GM18526 (cell line): ENCODE data around the gene SELENOO.

Experiments used
- POLR2A ChIP-seq: IDR thresholded peaks from 3 replicates; pipeline ENCODE4 v1.6.1; 2011; ENCODE audit not compliant: insufficient read length; ENCODE audit errors: extremely low read depth

Gene SELENOO

DNA sequence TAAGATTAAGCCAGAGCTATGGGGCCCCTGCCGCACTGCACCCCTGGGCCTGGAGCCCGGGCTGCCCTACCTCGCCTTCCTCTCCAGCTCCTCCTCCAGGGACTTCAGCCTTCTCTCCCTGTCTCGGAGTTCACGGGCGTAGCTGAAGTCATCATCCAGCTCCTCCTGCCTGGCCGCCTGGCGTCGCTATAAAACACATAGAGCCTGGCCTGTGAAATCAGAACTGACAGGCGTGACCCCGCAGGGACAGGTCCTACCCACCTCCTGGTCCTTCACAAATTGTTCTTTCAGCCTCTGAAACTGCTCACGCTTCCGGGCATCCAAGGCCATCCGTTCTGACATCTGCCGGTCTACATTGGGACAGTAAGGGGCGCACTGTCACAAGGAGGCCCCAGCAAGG, 23.3 kb downstream of the SELENOO start:
- TF ChIP-seq POLR2A: no peak

DNA sequence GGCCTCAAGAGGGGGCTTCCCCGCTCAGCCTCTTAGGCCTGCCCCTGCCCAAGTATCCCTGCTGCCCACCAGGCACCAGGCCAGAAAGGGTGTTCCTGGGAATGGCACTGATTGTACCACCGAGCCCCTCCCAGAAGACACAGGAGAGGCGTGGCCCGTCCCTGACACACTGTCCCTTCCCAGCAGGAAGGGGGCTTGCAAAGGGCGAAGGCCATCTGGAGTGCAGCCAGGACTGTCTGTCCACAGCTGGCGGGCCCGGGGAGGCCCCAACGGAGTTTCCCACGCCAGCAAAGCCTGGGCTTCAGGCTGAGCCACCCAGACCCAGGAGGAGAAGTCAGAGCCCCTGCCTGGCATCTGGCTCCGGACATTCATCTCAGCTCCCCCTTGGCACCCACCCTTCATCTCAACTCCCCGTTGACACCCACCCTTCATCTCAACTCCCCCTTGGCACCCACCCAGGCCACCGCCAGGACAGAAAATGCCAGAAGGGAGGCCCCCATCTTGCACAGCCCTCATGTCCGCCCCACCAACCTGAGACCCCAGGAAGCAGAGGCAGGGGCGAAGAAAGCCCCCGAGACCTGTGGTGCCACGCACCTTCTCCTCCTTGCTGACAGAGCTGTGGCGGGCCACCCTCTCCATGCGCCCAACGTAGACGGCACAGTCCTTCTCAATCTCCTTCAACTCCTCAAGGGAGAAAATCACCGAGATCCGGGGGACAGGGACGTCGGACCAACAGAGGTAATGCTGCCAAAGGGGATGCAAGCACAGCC, 24.6 kb downstream of the SELENOO start:
- no peak for TF ChIP-seq POLR2A

DNA sequence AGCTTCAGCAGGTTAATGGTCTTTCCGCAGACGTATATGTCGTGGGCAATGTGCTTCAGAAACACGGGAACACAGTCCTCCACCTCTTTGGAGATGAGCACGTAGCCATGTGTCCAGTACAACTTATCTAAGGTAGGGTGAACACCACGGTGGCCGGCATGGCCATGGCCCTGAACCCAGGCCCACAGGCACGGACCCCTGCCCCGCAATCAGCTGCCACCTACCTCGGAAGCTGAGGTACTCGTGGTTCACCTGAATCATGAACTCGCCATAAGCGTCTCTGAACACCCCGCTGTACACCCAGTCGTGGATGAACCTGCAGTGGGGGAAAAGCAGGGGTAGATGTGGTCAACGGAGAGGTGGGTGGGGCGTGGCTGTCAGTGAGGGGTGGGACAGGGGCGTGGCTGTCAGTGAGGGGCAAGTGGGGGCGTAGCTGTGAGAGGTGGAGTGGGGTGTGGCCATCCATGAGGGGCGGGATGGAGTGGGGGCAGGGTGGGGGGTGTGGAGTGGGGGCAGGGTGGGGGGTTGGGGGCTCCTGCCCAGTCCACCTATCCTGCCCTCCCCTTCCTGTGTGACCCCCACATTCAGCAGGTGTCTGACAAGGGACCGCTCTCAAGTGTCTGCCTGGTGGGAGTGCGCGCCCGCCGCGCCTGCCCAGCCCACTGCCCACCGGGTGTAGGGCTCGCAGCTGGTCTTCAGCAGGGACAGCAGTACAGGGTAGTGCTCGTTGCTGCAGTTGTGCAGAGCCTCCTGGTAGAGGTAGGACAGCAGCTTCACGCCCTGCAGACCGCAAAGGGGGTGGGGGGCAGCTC, 25.5 kb downstream of the SELENOO start:
- no peak for TF ChIP-seq POLR2A

DNA sequence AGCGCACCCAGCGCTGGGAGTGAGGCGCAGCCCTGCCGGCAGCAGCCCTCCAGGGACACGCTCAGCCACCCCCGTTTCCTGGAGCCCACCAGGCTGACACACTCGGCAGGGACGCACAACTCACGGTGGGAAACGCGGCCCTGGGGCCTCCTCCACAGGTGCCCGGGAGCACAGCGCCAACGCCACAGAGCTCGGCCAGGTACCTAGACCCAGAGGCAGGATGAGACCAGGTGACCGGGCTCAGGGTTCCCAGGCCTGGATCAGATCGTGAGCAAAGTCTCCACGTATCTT, 26.0 kb downstream of the SELENOO start:
- TF ChIP-seq POLR2A: no peak

DNA sequence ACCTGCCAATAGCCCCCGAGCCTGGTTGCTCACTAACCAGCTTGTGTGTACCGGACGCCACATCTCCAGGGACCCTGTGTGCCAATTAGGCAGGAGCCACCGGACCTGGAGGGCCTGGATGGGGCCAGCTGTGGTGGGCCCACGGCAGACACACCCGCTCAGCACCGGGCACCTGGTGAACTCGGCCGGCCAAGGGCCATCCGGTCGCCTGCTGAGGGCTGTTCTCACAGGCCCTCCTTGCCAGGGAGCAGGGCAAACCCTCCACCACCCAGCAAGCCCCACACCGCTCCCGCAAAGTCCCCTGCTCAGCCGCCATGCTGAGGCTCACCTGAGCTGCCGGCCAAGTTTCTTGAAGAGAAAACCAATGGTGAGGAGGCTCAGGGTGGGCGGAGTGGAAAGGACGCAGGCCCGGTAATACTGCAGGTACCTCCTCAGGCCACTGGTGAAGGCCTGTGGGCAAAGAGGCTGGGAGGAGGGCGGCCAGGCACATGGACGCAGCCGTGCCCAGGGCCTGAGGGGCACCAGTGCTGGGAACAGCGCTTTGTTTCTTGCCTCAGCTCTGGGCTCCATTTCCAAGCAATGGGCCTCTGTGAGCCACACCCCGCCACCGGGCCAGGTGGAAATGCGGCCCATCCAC, 26.9 kb downstream of the SELENOO start:
- TF ChIP-seq POLR2A: no peak

DNA sequence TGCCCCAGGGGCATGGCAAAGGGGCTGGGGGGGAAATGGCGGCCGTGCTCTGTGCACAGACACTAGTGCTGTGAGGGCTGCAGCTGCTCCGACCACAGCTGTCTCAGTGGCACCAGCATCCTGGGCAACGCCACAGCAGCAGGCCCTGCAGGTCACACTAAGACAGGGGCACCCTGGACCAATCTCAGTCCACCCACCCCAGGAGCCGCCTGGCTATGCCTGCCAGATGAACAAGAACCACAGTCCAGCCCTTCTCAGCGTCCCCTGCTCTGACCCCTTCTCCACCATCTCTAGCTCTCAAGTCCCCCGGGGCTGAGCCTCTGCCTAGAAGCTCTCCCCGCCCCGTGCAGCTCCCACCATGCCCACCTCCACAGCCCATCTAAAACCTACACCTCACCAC, 27.6 kb downstream of the SELENOO start:
- TF ChIP-seq POLR2A: no peak

DNA sequence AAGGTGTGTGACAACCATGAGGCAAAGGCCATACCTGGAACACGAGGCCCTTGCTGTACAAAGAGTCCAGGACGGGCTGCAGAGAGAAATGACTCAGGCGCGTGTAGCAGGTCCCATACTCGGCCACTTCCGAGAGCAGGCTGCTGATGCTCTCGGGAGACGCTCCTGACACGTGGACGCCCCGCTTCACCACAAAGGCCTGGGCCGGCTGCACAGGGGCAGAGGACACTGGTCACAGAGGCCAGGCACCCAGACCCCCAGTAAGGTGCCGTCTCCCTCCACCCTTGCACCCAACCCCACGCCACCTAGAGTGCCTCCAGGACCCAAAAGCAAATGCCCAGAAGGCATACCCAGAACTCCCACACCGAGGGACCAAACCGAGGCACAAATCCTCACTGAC, 28.6 kb downstream of the SELENOO start:
- no peak for TF ChIP-seq POLR2A

DNA sequence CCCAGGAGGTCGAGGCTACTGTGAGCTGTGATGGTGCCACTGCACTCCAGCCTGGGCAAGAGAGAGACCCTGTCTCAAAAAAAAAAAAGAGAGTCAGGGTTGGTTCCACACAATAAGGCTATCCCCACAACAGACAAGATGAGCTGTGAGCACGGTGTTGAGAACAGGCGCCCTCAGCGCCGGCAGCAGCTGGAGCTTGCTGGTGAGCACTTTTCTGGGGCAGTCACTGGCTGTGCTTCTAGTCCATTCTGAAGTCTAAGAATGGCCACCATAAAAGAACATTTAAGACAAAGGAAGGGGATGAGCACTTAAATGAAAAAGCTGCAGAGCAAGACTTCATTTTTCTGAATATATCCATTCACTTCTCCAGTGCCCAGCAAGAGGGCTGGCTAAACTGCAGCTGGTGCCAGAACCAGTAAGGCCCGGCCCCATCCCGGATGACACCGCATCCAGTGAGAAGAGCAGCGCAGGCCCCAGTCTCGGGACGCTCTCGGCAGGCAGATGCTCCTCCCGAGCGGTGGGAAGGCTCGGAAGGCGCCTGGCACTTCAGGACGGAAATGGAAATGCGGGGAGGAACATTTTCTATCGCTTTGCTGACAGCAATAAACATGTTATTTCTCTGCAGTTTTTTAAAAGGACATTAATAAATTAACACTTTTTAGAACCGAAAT, 31.8 kb downstream of the SELENOO start:
- no peak for TF ChIP-seq POLR2A

DNA sequence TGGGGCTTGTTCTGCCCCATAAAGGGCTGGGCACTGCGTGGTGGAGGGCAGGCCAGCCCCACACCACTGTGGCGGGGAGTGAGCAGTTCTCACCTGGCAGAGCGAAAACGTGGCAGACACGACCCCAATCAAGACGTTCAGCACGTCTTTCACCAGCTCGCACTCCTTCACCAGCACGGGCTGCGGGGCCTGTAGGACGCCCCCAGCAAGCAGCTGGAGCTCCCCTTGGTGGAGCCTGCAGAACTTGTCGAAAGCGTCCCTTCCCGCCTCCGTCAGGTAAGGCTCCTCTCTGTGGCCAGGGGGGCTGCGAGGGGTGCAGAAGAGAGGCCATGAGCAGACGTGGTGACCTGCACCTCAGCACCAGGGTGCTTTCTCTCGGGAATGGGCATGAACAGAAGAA, 32.4 kb downstream of the SELENOO start:
- TF ChIP-seq POLR2A: no peak

DNA sequence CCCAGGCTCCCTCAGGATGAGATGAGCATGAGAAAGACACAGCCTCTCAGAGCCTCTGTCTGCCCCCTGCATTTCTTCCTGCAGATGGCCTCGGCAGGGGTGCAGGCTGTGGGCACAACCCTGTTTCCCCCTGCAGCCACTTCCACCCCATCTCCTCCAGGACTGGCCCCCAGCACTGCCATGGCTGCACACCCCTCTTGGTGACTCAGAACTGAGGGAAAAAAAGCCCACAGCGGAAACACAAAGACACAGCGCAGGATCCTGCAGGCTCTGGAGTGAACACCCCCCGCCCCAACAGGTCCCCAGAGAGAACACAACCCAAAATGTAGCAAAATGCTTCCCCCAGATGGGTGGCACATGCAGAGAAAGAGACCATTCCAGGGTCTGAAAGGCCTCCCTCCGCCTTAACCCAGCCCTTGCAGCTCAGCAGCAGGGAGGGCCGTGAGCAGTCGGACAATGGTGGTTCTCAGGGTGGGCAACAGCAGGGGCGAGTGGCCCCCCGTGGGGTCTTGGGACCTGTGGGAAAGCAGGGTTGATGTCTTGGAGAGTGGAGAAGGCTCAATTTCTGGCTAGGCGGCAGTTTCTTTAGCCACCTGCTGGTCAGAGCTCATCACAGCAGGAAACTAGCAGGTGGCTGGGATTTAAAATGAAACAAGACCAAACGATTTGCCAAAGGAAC, 36.1 kb downstream of the SELENOO start:
- TF ChIP-seq POLR2A: no peak

DNA sequence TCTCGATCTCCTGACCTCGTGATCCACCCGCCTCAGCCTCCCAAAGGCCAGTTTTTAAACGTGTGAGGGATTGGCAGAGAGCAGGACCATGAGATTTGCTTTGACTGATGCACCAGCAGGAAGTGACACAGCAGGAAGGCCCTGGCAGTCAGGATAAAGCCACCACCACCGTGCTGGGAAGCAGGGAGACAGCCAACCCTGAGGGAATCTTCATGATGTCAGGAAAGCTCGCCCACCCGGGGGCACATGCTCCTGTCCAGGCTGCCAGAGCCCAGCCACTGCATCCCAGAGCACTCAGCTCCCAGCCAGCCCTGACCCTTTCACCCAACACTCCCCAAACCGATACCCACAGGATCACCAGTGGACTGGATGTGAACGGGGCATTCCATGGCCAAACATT, 37.9 kb downstream of the SELENOO start:
- TF ChIP-seq POLR2A: no peak

DNA sequence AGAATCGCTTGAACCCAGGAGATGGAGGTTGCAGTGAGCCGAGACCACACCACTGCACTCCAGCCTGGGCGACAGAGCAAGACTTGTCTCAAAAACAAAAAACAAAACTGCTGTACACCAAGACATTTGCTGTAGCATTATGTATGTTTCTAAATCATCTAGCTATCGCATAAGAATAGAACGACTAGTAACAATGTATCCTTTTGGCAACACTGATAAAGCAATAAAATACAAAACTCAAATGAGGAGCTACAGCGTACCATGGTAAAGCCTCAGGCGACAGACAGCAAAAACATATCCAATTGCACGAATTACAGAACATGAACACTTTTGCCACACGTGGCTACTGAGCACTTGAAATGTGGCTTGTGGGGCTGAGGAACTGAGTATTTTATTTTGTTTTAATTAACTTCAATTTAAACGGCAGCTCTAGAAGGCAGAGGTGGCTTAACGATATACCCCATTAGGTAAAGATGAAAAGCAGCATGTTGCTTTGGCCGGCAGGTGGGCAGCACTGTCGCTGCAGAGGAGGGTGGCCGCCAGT, 41.7 kb downstream of the SELENOO start:
- no peak for TF ChIP-seq POLR2A

DNA sequence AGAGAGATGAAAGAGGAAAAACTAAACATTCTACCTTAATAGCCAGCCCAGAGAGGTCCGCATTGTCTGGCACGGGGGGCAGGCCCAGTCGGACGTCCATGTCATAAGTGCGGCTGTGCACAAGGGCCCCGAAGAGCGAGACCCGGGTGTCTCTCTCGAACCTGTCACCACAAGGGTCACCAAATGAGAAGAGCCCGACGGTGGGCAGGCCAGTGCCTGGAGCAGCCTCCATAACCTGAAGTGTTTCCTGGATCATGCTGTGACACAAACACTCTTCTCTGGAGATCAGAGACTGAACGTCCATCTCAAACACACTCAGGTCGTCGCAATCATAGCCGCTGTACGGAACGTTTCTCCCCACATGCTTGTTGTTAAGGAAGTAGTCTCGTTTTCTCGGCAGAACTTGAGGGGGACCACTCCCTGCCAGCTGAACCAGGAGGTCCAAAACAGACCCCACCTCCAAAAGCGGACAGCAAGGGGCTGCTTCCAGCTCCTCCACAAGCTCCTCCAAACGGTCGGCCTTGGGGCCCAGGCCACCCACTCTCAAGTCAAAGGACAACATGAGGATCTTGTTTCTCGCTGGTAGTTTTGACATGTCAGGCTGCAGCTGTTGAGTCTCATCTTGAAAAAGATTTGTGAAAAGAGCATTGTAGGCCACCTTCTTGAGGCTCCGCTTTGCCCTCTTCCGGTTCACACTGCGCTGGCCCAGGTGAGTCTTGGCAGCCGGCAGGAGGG, 43.0 kb downstream of the SELENOO start:
- TF ChIP-seq POLR2A: no peak

DNA sequence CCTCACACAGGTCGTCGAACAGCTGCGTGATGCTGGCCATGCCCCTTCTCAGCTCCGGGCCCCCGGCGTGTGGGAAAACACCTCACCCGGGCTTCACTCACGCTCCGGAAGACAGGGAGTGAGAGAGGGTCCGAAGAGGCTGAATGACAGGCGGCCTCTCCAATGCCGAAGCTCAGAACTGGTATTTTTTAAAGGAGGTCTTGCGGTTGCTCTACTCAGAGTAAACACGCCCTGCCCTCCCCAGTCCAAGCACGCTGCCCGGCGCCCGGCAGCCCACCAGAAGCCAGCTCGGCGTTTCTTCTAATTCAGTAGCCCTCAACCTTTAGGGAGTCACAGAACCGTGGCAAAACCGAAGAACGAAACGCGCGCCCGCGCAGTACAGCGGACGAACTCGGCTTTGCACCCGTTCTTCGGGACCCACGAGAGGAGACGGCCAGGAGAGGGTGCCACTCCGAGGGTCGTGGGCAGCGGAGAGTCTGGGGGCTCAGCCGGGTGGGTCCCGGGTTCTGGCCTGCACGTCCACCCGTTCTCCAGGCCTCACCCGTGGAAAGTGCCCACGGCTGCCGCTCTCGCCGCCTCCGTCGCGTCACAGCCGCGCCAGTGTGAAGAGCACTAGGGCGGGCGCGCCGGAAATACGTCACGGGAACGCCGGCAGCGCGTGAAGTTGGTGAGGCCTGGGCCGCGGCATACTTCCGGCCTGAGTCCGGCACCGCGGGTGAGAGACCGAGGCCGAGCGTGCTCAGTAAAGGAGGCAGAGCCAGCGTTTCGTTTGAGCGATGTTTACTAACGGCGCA, 43.8 kb downstream of the SELENOO start, which contains the start of gene TUBGCP6:
TSS of gene TUBGCP6 (minus strand) at position 604 of the 794 bp plus-strand sequence. CDS start at position 40, 564 bp downstream.
- TF ChIP-seq POLR2A: peak; percentile 93
